GM20431 (cell line): ENCODE data around the gene PTPN18.

Experiments used
- in situ Hi-C: fragments of 300-500 bp; cut with MseI, MboI; formaldehyde crosslinking; loops from one replicate; pipeline ENCODE4 v1.15.0; 2020; ENCODE audit warnings: low sequenced_read_pairs; ENCODE audit not compliant: unreplicated experiment

Gene PTPN18

GRCh38 chr2:130376433-130377293 is 20.8 kb downstream of the PTPN18 start:
- in situ Hi-C loops: no loop called here

- in situ Hi-C loops: no loop called here
Measured at GRCh38 chr2:130377491-130377890, 21.6 kb downstream of the PTPN18 start.

GRCh38 chr2:130378206-130378897 is 22.5 kb downstream of the PTPN18 start:
- in situ Hi-C loops: no loop called here

GRCh38 chr2:130378898-130379214 is 23.0 kb downstream of the PTPN18 start:
- in situ Hi-C loops: no loop called here

GRCh38 chr2:130380096-130380934 is 24.5 kb downstream of the PTPN18 start:
- in situ Hi-C loops: no loop called here

- in situ Hi-C loops: no loop called here
Measured at GRCh38 chr2:130381145-130381544, 25.3 kb downstream of the PTPN18 start.

- in situ Hi-C loops: no loop called here
Measured at GRCh38 chr2:130381619-130382018, 25.8 kb downstream of the PTPN18 start.

GRCh38 chr2:130382313-130382917 is 26.6 kb downstream of the PTPN18 start:
- in situ Hi-C loops: no loop called here

- in situ Hi-C loops: no loop called here
Measured at GRCh38 chr2:130385709-130386108, 29.9 kb downstream of the PTPN18 start.

GRCh38 chr2:130387071-130387400 is 31.2 kb downstream of the PTPN18 start:
- in situ Hi-C loops: no loop called here

- in situ Hi-C loops: no loop called here
Measured at GRCh38 chr2:130387804-130388203, 31.9 kb downstream of the PTPN18 start.

GRCh38 chr2:130388221-130388907 is 32.5 kb downstream of the PTPN18 start:
- in situ Hi-C loops: no loop called here

GRCh38 chr2:130389358-130389757 is 33.5 kb downstream of the PTPN18 start:
- in situ Hi-C loops: no loop called here

- in situ Hi-C loops: no loop called here
Measured at GRCh38 chr2:130389783-130390182, 33.9 kb downstream of the PTPN18 start.

- in situ Hi-C loops: no loop called here
Measured at GRCh38 chr2:130390460-130391057, 34.7 kb downstream of the PTPN18 start.

- in situ Hi-C loops: no loop called here
Measured at GRCh38 chr2:130391058-130391871, 35.4 kb downstream of the PTPN18 start.

- in situ Hi-C loops: no loop called here
Measured at GRCh38 chr2:130391872-130392670, 36.2 kb downstream of the PTPN18 start.
